ENCODE measurements around the gene GJB4. TPM values are rescaled to one million over a fixed set of nuclear protein-coding genes. Genes with fewer than 3 reads are reported as not detected.

The GJB4 gene
- total RNA-seq, 1 donor from 2014 or later = not detected

DNA sequence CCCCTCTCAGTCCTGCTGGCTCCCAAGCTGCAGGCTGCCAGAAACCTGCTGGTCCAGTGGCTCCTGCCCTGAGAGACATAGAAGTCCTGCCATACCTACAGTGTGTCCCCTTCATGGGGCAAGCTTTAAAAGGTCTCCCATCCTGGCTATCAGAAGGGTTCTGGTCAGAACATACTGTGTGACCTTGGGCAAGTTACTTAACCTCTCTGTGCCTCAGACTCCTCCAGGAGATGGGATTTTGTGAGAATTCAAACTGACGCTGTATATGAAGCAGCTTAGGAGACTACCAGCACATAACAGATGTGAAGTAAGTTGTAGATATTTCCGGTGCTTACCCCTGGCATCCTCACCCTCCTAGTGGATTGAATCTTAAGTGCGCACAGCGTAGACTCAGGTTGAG lies 13.4 kb upstream of the GJB4 start:
- no peaks in the 10 kb centered on the region for H3K36me3 ChIP-seq
- H3F3A ChIP-seq (ENCODE audit: low read depth) = peaks cover 8% of the 10 kb centered on the region
- peaks cover 30% of the 10 kb centered on the region for H3K27me3 Mint-ChIP-seq (ENCODE audit: insufficient read depth, low read depth)

DNA sequence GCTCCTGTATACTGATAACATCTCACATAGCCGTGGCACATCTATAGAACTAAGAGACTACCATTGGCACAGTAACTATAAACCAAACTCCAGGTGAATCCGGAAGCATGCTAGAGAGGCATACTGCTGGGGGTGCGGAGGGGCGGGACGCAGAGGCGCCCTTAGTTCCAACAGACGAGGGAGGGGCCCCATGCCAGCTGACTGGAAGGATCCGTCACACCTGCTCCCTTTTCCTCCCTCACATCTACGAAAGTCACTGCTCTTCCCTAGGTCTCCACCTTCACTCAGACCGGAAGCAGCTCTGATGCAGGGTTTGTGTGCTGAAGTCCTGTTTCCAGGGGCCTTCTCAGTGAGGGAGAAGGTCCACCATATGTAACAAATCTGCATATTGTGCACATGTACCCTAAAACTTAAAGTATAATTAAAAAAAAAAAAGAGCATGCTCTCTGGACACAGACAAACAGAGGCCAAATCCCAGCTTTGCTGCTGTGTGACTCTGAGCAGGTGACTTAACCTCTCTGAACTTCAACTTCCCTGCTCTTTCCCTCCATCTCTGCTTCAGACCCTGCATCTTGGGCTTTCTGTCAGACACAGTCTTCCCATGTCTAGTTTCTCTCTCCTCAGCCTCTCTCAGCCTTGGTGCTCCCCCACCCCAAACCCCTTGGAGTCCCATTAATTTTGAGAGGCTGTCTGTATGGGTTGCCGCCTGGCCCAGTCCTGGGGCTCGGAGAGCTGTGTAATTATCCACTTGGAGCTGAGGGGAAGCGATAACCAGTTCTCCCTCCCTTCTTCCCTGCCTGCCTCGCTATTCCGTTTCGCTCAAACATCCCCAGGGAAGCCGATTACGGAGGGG lies 12.5 kb upstream of the GJB4 start:
- H4K20me1 ChIP-seq (ENCODE audit: low read depth) = no peaks in the 10 kb centered on the region
- H3K9ac ChIP-seq = no peak overlapping the region
- no peaks in the 10 kb centered on the region for H3K36me3 ChIP-seq
- Mint-ChIP-seq H3K36me3 (no peaks in the 10 kb centered on the region), H3K4me1 (peaks cover 13% of the 10 kb centered on the region), H3K9me3 (no peaks in the 10 kb centered on the region), H3K27ac (no peak overlapping the region), H3K27me3 (ENCODE audit: insufficient read depth, low read depth) (peaks cover 27% of the 10 kb centered on the region), H3K4me3 (no peak overlapping the region)
- TF ChIP-seq, protein P1, sequence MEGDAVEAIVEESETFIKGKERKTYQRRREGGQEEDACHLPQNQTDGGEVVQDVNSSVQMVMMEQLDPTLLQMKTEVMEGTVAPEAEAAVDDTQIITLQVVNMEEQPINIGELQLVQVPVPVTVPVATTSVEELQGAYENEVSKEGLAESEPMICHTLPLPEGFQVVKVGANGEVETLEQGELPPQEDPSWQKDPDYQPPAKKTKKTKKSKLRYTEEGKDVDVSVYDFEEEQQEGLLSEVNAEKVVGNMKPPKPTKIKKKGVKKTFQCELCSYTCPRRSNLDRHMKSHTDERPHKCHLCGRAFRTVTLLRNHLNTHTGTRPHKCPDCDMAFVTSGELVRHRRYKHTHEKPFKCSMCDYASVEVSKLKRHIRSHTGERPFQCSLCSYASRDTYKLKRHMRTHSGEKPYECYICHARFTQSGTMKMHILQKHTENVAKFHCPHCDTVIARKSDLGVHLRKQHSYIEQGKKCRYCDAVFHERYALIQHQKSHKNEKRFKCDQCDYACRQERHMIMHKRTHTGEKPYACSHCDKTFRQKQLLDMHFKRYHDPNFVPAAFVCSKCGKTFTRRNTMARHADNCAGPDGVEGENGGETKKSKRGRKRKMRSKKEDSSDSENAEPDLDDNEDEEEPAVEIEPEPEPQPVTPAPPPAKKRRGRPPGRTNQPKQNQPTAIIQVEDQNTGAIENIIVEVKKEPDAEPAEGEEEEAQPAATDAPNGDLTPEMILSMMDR (IDR thresholded peaks at IDR 0.05) = no peak
- no peak overlapping the region for H2AFZ ChIP-seq (replicated peaks)
- no peaks in the 10 kb centered on the region for H3K79me2 ChIP-seq (ENCODE audit: low read depth)
- no peaks in the 10 kb centered on the region for H3K9me3 ChIP-seq (ENCODE audit: low read depth)
- DNase-seq (ENCODE audit: low spot score) = no peak
- peaks cover 8% of the 10 kb centered on the region for H3F3A ChIP-seq (ENCODE audit: low read depth)
- no peak overlapping the region for H3K27ac ChIP-seq
- no peak overlapping the region for H3K4me2 ChIP-seq
- peaks cover 6% of the 10 kb centered on the region for H3K27me3 ChIP-seq
- H3K4me3 ChIP-seq = no peak overlapping the region
- H3K4me1 ChIP-seq = peaks cover 10% of the 10 kb centered on the region

More for the DNA sequence above, 13.4 kb upstream of the GJB4 start:
- H2AFZ ChIP-seq (replicated peaks) = no peak overlapping the region
- no peaks in the 10 kb centered on the region for H4K20me1 ChIP-seq (ENCODE audit: low read depth)
- no peak overlapping the region for H3K4me2 ChIP-seq
- no peak overlapping the region for H3K27ac ChIP-seq
- no peak overlapping the region for H3K27ac Mint-ChIP-seq
- H3K9me3 ChIP-seq (ENCODE audit: low read depth) = no peaks in the 10 kb centered on the region
- peaks cover 16% of the 10 kb centered on the region for H3K4me1 Mint-ChIP-seq
- H3K9me3 Mint-ChIP-seq = no peaks in the 10 kb centered on the region
- H3K4me3 ChIP-seq = no peak overlapping the region
- peaks cover 10% of the 10 kb centered on the region for H3K4me1 ChIP-seq
- no peaks in the 10 kb centered on the region for H3K36me3 Mint-ChIP-seq
- no peak overlapping the region for H3K4me3 Mint-ChIP-seq
- TF ChIP-seq, protein P1 (IDR thresholded peaks at IDR 0.05) = no peak
- TF ChIP-seq EZH2phosphoT487 (IDR thresholded peaks at IDR 0.05) = no peak
- no peak for TF ChIP-seq EZH2 (IDR thresholded peaks at IDR 0.05)
- no peak overlapping the region for H3K9ac ChIP-seq
- peaks cover 15% of the 10 kb centered on the region for H3K27me3 ChIP-seq
- no peaks in the 10 kb centered on the region for H3K79me2 ChIP-seq (ENCODE audit: low read depth)
- DNase-seq (ENCODE audit: low spot score) = no peak

DNA sequence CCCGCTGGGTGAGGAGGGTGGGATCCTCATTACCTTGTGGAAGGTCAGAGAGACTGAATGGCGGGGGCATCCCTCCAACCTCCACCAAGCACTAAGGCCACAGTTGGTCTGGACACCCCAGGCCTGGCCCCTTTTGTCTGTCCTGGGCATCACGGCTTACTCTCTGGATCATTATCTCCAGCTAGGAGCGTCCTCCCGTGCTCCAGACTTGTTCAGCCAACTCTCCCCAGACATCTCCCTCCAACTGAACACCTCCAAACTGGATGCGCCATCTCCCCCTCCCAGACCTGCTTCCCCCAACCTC lies 11.9 kb upstream of the GJB4 start:
- no peak overlapping the region for H3K4me3 ChIP-seq
- H3K9me3 ChIP-seq (ENCODE audit: low read depth) = no peaks in the 10 kb centered on the region
- Mint-ChIP-seq H3K9me3 (no peaks in the 10 kb centered on the region), H3K27me3 (ENCODE audit: insufficient read depth, low read depth) (peaks cover 27% of the 10 kb centered on the region), H3K4me1 (peaks cover 10% of the 10 kb centered on the region), H3K36me3 (no peaks in the 10 kb centered on the region), H3K4me3 (no peak overlapping the region), H3K27ac (no peak overlapping the region)
- peaks cover 10% of the 10 kb centered on the region for H3K4me1 ChIP-seq
- no peak overlapping the region for H3K4me2 ChIP-seq
- H3K79me2 ChIP-seq (ENCODE audit: low read depth) = no peaks in the 10 kb centered on the region
- DNase-seq (ENCODE audit: low spot score) = no peak
- peaks cover under 1% of the 10 kb centered on the region for H3K27me3 ChIP-seq
- no peak overlapping the region for H2AFZ ChIP-seq (replicated peaks)
- no peaks in the 10 kb centered on the region for H3K36me3 ChIP-seq
- no peaks in the 10 kb centered on the region for H4K20me1 ChIP-seq (ENCODE audit: low read depth)
- peaks cover 8% of the 10 kb centered on the region for H3F3A ChIP-seq (ENCODE audit: low read depth)
- TF ChIP-seq, protein P1 (IDR thresholded peaks at IDR 0.05) = no peak
- no peak for TF ChIP-seq EZH2phosphoT487 (IDR thresholded peaks at IDR 0.05)
- TF ChIP-seq EZH2 (IDR thresholded peaks at IDR 0.05) = no peak
- no peak overlapping the region for H3K27ac ChIP-seq
- no peak overlapping the region for H3K9ac ChIP-seq

All from neural progenitor cell (in vitro differentiated cells).